Endothelial cell of coronary artery (primary cell): ENCODE measurements around the gene NPEPPS. TPM values are rescaled to one million over a fixed set of nuclear protein-coding genes. Genes with fewer than 3 reads are reported as not detected.

ENCODE experiments used
- total RNA-seq: library from RNA; depleted of rRNA; stranded (reverse); fragments of >200 nt; gene quantifications from 2 replicates; pipeline ENCODE4 v1.2.3, GENCODE V29; 2014

The NPEPPS gene, protein sequence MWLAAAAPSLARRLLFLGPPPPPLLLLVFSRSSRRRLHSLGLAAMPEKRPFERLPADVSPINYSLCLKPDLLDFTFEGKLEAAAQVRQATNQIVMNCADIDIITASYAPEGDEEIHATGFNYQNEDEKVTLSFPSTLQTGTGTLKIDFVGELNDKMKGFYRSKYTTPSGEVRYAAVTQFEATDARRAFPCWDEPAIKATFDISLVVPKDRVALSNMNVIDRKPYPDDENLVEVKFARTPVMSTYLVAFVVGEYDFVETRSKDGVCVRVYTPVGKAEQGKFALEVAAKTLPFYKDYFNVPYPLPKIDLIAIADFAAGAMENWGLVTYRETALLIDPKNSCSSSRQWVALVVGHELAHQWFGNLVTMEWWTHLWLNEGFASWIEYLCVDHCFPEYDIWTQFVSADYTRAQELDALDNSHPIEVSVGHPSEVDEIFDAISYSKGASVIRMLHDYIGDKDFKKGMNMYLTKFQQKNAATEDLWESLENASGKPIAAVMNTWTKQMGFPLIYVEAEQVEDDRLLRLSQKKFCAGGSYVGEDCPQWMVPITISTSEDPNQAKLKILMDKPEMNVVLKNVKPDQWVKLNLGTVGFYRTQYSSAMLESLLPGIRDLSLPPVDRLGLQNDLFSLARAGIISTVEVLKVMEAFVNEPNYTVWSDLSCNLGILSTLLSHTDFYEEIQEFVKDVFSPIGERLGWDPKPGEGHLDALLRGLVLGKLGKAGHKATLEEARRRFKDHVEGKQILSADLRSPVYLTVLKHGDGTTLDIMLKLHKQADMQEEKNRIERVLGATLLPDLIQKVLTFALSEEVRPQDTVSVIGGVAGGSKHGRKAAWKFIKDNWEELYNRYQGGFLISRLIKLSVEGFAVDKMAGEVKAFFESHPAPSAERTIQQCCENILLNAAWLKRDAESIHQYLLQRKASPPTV
- total RNA-seq: 69.4 and 135 TPM in 2 replicates

DNA sequence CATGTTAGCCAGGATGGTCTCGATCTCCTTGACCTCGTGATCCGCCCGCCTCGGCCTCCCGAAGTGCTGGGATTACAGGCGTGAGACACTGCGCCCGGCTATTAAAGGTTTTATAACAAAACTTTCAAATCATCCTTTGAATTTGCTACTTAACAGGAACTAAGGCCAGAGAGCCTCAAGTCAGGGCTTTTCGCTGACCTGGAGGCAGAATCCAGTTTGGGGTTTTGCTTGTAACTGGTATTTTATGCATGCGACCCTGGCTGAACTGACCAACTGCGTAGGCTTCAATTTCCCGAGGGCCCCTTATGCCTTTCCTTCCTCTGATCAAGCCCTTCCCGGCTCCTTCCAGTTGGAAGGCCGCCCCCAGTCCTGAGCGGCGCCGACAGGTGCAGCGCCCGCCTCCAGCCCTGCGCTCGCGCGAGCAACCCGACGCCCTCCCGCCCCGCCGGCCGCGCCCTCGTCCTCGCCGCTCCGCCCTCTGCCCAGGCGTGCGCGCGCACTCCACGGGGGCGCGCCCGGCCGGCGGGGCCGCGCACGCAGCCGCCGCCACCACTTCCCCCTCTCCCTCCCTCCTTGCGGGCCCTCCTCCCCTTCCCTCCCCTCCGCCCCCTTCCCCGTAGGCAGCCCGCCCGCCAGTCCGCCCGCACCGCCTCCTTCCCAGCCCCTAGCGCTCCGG lies at the start of gene NPEPPS:
NPEPPS (plus strand) TSS at position 552 of the 676 bp plus-strand sequence. CDS start 193 bp downstream, outside the sequence.

DNA sequence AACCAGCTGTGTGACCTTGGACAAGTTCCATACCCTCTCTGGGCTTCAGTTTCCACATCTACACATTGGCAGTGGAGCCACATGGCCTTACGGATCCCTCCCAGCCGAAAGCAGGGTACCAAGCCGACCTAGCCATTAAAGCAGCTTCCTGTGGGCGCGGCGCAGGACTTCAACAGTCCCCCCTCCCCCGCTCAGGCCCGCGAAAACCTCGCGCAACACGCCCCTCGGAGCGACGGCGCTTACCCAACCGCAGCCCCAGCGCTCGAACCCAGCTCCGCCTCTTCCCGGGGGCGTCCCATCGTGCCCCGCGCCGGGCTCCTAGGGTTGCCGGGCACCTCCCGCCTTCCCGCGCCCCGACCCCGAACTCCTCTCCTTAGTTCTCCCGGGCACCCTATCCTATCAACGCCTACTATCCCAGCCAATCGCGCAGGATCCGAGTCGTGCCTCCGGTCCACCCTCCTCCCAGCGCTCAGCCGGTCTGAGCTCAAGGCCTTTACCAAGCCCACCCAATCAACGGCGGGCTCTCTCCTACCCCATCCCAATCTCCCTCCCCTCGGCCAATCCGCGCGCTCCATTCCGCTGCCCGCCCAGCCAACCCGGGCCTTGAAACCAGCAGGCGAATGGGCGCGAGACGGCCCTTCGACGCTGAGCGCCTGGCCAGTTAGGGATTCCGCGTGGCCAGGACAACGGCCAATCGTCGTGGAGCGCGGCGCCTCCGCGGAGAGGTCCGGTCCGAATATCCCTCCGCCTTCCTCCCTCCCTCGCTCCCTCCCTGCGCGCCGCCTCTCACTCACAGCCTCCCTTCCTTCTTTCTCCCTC lies 118.5 kb downstream of the NPEPPS start, which contains the start of gene KPNB1:
KPNB1 (plus strand) TSS at position 767 of the 819 bp plus-strand sequence. CDS start 326 bp downstream, outside the sequence.

Other genes starting within 250 kb of the NPEPPS start
- 4.0 and 6.0 TPM in 2 replicates for gene EFCAB13, start 207.2 kb upstream of the NPEPPS start, total RNA-seq
- 259 and 331 TPM in 2 replicates for gene KPNB1, start 118.8 kb downstream of the NPEPPS start, total RNA-seq
- gene TBKBP1, start 163.1 kb downstream of the NPEPPS start, total RNA-seq: 10.5 and 16.9 TPM in 2 replicates
- gene TBX21, start 202.1 kb downstream of the NPEPPS start, total RNA-seq: not detected in 2 replicates